ENCODE data around the gene CCL21. TPM values are rescaled to one million over a fixed set of nuclear protein-coding genes. Genes with fewer than 3 reads are reported as not detected.

The CCL21 gene
- polyA plus RNA-seq, 3 donors: not detected

DNA sequence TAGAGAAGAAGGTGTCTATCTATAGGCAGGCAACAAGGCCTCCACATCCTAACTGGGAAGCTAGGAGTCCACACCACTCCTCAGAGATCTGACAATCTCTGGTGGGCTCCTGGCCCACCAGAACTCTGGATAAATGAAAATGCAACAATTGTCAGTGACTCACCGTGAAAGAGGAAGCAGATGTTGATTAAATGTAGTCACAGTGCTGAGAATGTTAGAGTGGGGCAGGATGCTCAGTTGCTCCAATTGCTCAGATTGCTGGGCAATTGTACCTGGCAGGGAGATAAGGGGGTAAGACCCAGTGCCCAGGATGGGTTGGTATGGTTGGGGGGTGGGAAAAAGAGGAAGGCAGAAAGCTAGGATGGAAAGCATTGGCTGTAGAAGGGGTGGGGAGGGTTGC, 23.2 kb downstream of the CCL21 start:
- TF ChIP-seq, protein P1, sequence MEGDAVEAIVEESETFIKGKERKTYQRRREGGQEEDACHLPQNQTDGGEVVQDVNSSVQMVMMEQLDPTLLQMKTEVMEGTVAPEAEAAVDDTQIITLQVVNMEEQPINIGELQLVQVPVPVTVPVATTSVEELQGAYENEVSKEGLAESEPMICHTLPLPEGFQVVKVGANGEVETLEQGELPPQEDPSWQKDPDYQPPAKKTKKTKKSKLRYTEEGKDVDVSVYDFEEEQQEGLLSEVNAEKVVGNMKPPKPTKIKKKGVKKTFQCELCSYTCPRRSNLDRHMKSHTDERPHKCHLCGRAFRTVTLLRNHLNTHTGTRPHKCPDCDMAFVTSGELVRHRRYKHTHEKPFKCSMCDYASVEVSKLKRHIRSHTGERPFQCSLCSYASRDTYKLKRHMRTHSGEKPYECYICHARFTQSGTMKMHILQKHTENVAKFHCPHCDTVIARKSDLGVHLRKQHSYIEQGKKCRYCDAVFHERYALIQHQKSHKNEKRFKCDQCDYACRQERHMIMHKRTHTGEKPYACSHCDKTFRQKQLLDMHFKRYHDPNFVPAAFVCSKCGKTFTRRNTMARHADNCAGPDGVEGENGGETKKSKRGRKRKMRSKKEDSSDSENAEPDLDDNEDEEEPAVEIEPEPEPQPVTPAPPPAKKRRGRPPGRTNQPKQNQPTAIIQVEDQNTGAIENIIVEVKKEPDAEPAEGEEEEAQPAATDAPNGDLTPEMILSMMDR (IDR thresholded peaks at IDR 0.05): no peak
- H3K27ac Mint-ChIP-seq: peak overlapping the region in 2 of 7 donors; percentile 52 to 58
- DNase-seq: peak in 1 of 3 donors; percentile 10

DNA sequence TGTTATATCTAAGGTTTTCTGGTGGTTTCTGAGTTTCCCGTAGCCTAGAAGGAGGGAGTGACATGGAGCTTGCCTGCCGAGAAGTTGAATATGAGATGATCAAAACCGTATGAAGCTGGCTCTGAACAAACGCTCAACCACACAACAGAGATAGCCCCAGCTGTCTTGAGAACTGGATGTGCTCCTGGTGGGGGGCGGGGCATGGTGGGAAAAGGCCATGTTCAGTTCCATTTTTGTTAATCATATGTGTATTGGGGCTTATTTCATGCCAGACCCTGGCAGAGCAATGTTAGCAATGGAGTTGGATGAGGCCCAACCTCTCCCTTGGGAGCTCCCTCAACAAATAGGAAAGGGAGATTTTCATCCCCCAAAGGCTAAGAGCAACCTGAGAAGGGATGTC, 23.7 kb downstream of the CCL21 start:
- H3K36me3 ChIP-seq (replicated peaks in 1 of 2; ENCODE audit: control insufficient read depth in 1 of 2, insufficient read depth in 2 of 2, low read length in 2 of 2): no peaks in the 10 kb centered on the region
- H3K9ac ChIP-seq (ENCODE audit: insufficient read depth, low read length, poor library complexity, severe bottlenecking): no peak overlapping the region
- Mint-ChIP-seq H3K4me1 (peaks cover 29% of the 10 kb centered on the region), H3K9me3 (peaks cover 0 to 3% (median 0%) of the 10 kb centered on the region in 7 donors), H3K27me3 (ENCODE audit: low read depth in 3 of 3) (peaks cover 0 to 6% (median 3%) of the 10 kb centered on the region in 3 donors), H3K4me3 (no peak overlapping the region), H3K27ac (no peak overlapping the region), H3K36me3 (no peaks in the 10 kb centered on the region)
- no peaks in the 10 kb centered on the region for H3K9me3 ChIP-seq (replicated peaks in 1 of 2; ENCODE audit: control insufficient read depth in 1 of 2, insufficient read depth in 1 of 2, low read length in 2 of 2)
- TF ChIP-seq, protein P1 (IDR thresholded peaks at IDR 0.05): no peak
- no peak overlapping the region for H3K4me2 ChIP-seq (replicated peaks; ENCODE audit: extremely low read depth, low read length, poor library complexity, severe bottlenecking)
- intact Hi-C loops (cut with micrococcal nuclease): no loop called here
- H3K27ac ChIP-seq (ENCODE audit: low read depth in 1 of 2, low read length in 2 of 2): no peak overlapping the region
- peaks cover 20 to 21% of the 10 kb centered on the region in 2 donors for H3K4me1 ChIP-seq (ENCODE audit: control insufficient read depth in 1 of 2, insufficient read depth in 2 of 2, low read length in 2 of 2)
- DNase-seq: no peak
- no peaks in the 10 kb centered on the region for H3K27me3 ChIP-seq (ENCODE audit: control insufficient read depth in 2 of 2, insufficient read depth in 2 of 2, low read length in 2 of 2)
- no peaks in the 10 kb centered on the region for H3K79me2 ChIP-seq (ENCODE audit: insufficient read depth, low read length)
- H4K20me1 ChIP-seq (ENCODE audit: insufficient read depth, low read length): no peaks in the 10 kb centered on the region
- H3K4me3 ChIP-seq (replicated peaks in 1 of 3; ENCODE audit: low read depth in 2 of 3, low read length in 3 of 3): no peak overlapping the region
- 80% methylated on average over 3 of the region's 5 CpGs for WGBS (ENCODE audit: insufficient coverage)
- no peak overlapping the region for H2AFZ ChIP-seq (ENCODE audit: insufficient read depth, low read depth, low read length, poor library complexity, severe bottlenecking)

More for the DNA sequence above, 23.2 kb downstream of the CCL21 start:
- Histone ChIP-seq H2AFZ (ENCODE audit: insufficient read depth, low read depth, low read length, poor library complexity, severe bottlenecking) (no peak overlapping the region), H3K27ac (ENCODE audit: low read depth in 1 of 2, low read length in 2 of 2) (no peak overlapping the region), H3K36me3 (replicated peaks in 1 of 2; ENCODE audit: control insufficient read depth in 1 of 2, insufficient read depth in 2 of 2, low read length in 2 of 2) (no peaks in the 10 kb centered on the region), H3K4me1 (ENCODE audit: control insufficient read depth in 1 of 2, insufficient read depth in 2 of 2, low read length in 2 of 2) (peaks cover 25 to 26% of the 10 kb centered on the region in 2 donors), H3K27me3 (ENCODE audit: control insufficient read depth in 2 of 2, insufficient read depth in 2 of 2, low read length in 2 of 2) (no peaks in the 10 kb centered on the region), H4K20me1 (ENCODE audit: insufficient read depth, low read length) (no peaks in the 10 kb centered on the region), H3K79me2 (ENCODE audit: insufficient read depth, low read length) (no peaks in the 10 kb centered on the region), H3K4me2 (replicated peaks; ENCODE audit: extremely low read depth, low read length, poor library complexity, severe bottlenecking) (no peak overlapping the region), H3K4me3 (replicated peaks in 1 of 3; ENCODE audit: low read depth in 2 of 3, low read length in 3 of 3) (no peak overlapping the region), H3K9ac (ENCODE audit: insufficient read depth, low read length, poor library complexity, severe bottlenecking) (no peak overlapping the region), H3K9me3 (replicated peaks in 1 of 2; ENCODE audit: control insufficient read depth in 1 of 2, insufficient read depth in 1 of 2, low read length in 2 of 2) (no peaks in the 10 kb centered on the region)
- Mint-ChIP-seq H3K9me3 (peaks cover 0 to 1% (median 0%) of the 10 kb centered on the region in 7 donors), H3K4me3 (no peak overlapping the region), H3K27me3 (ENCODE audit: low read depth in 3 of 3) (peaks cover 0 to 4% (median 3%) of the 10 kb centered on the region in 3 donors), H3K36me3 (no peaks in the 10 kb centered on the region), H3K4me1 (peaks cover 30% of the 10 kb centered on the region)
- 0% methylated on average over 1 of the region's 1 CpG for WGBS (ENCODE audit: insufficient coverage)
- intact Hi-C loops (cut with micrococcal nuclease): no loop called here

Data from CD14-positive monocyte (primary cell).